SIG-M5 treated with dmso at 0.1 percent for 504 hours (cell line): Measurements from ENCODE around the gene HDLBP.

ENCODE experiments used
- DNase-seq: peaks from one replicate; lab custom pipeline; 2025; ENCODE audit not compliant: unreplicated experiment; lab: John Stamatoyannopoulos, UW

HDLBP gene

DNA sequence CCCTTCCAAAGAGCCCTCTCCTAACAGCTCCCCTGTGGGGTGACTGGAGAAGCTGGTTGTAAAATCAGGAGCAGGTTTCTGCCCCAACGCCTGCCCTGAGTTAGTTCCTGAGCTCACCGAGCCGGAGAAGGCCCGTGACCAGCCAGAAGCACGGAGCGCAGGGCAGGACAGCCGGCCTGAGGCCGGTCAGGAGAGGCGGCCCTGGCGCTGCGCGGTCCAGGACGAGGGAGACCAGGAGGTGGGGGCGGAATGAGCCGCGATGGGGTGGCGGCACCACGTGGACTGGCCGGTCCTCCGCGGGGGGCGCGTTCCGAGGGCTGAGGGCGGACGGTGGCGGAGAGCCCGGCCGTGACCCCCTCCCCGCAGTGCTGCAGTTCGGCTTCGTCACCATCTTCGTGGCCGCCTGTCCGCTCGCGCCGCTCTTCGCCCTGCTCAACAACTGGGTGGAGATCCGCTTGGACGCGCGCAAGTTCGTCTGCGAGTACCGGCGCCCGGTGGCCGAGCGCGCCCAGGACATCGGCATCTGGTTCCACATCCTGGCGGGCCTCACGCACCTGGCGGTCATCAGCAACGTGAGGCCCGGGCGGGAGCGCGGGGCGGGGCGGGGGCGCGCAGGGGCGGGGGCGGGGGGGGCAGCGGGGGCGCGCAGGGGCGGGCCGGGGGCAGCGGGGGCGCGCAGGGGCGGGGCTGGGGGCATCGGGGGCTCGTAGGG, 98.0 kb downstream of the HDLBP start:
- DNase-seq: peak; percentile 24

DNA sequence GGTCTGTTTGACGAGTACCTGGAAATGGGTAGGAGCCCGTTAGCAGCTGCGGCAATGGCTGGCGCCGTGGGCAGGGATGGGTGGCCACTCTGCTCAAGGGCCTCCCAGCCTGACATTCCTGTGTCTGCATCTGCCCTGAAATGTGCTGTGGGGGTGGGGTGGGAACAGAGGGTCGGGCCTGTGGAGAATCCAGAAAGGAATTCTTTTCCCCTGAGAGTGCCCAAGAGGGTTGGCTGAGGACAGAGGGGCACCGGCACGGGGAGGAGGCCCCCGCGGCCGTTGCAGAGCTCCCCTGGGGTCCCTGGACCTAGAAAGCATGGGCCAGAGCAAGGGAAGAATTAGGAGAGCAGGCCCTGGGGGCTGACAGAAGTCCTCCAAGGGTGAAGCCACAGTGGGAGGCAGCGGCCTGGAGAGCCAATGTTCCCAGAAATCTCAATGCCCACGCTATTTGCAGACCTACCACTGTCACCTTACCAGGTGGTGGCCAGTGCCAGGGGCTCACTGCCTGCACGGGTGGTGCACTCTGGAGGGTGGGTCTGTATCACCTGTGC, 99.2 kb downstream of the HDLBP start:
- no peak for DNase-seq

GRCh38 chr2:241215421-241215820, 100.1 kb downstream of the HDLBP start:
- no peak for DNase-seq

- no peak for DNase-seq
These were observed 100.7 kb downstream of the HDLBP start for GRCh38 chr2:241214766-241215165.

DNA sequence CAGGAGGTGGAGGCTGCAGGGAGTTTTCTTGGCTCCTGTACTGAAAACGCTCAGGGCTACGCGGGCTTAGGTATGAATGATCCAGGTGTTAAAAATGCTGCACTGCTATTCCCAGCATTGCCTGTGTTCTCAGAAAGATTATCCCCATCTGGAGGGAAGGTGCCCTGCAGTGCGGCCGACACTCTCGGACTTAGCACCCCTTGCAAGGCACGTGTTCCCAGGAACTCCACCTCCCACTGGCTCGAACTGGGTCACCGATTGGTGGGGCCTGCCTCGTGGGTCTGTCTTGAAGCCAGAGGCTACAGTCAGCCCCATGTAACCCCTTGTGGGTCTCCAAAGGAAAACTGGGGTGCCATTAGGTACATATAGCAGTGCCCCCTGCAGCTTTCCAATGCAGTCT, 101.3 kb downstream of the HDLBP start:
- no peak for DNase-seq

DNA sequence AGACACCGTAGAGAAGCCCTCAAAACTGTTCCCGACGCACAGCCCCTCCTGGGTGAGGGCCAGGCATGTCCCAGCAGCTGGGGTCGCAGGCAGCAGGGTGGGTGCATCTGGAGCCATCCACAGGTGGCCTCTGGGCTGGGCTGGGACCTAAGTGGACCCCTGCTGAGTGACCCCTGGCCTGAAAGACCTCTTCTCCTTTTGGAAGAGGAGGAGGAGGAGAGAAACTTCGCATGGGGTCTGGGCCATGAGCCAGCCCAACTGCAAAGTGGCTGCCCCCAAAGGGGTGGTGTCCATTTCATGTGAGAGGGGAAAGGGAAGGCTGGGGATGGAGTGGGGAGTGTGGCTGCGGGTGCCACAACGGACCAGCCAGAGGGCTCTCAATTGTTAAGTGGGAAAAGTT, 101.9 kb downstream of the HDLBP start:
- no peak for DNase-seq

DNA sequence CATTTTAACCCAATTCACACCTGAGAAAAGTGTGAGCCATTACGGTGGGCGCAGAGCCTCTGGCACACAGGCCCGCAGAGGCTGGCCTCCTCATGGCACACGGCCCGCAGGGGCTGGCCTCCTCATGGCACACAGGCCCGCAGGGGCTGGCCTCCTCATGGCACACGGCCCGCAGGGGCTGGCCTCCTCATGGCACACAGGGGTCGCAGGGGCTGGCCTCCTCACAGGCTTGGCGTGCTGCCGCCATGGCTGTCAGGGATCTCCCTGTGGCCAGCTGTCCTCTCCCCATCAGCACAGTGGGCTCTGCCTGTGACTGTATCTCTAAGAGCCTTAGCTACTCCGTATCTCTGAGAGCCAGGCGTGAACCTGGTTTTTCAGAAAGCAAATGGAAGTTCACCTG, 102.4 kb downstream of the HDLBP start:
- DNase-seq: no peak

DNA sequence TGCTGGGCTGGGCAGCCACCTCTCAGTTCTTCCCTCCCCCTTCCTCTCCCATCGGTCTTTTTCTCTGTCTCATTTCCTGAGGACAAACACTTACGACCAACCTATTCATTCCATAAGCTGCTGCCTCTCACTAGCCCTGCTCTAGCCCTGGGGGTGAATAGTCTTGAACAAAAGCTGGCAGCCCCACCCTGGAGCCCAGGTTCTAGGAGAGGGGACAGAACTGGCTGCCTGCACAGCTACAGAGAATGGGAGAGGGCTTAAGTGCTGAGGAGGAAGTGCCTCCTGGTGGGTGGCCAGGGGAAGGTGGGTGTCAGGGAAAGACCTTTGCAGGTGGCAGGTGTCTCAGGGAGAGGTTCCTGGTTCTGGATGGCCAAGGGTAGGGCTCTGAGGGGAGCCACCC, 104.2 kb downstream of the HDLBP start:
- no peak for DNase-seq

DNA sequence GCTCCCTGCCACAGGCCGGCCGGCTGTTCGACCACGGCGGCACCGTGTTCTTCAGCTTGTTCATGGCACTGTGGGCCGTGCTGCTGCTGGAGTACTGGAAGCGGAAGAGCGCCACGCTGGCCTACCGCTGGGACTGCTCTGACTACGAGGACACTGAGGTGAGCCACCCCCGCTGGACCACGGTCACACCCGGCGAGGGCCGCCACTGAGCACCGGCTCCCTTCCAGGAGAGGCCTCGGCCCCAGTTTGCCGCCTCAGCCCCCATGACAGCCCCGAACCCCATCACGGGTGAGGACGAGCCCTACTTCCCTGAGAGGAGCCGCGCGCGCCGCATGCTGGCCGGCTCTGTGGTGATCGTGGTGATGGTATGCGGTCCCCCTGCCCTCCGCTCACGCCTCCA, 106.2 kb downstream of the HDLBP start:
- no peak for DNase-seq

DNA sequence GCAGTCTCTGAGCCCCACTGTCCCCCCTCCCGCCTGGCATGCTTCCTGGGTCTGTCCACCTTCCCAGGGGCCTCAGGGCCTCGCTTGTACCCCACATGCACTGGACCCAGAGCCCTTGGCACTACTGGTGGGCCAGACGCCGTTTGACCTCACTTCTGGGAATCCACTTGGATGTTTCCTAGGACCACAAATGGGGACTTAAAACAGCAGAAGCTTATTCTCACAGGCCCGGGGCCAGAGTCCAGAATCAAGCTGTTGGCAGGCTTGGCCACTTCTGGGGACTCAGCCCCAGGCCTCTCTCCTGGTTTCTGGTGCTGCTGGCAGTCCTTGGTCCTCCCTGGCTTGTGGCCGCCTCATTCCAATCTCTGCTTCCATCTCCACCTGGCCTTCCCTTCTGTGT, 107.4 kb downstream of the HDLBP start:
- no peak for DNase-seq

GRCh38 chr2:241207641-241208040, 107.8 kb downstream of the HDLBP start:
- DNase-seq: no peak

DNA sequence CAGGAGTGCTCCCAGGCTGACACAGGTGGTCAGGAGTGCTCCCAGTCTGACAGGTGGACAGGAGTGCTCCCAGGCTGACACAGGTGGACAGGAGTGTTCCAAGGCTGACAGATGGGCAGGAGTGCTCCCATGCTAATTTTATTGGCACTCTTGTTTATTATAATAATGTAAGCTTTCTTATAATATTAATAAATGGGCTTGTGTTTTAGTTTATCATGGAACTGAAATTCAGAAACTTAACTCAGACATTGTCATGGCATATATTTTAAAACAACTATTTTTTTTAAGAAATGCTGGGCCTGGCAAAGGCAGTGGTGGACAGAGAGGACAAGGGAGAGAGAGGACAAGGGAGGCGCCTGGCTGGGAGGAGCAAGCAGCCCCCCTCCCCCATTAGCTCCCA, 108.3 kb downstream of the HDLBP start:
- DNase-seq: no peak

GRCh38 chr2:241205086-241205485, 110.4 kb downstream of the HDLBP start:
- no peak for DNase-seq

GRCh38 chr2:241204490-241204889, 111.0 kb downstream of the HDLBP start:
- DNase-seq: no peak

GRCh38 chr2:241204010-241204384, 111.5 kb downstream of the HDLBP start:
- DNase-seq: no peak

GRCh38 chr2:241203218-241204009, 112.1 kb downstream of the HDLBP start:
- no peak for DNase-seq

DNA sequence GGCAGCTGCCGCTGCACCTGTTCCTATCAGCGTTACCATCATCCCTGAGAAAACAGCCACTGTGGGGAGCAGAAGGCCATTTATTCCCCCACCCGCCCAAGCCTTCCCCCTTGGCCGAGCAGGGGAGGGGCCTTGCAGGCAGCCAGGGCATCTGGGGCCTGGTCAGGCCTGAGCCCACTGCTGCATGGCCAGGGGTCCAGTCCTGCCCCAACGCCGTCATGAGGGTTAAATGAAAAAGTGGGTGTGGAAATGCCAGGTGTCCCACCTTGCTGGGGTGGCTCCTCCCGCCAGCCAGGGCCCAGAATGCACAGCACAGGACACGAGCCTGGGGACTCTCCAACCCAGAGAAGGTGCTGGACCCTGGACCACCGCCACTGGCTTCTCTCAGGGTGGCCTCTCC, 112.8 kb downstream of the HDLBP start:
- DNase-seq: no peak

DNA sequence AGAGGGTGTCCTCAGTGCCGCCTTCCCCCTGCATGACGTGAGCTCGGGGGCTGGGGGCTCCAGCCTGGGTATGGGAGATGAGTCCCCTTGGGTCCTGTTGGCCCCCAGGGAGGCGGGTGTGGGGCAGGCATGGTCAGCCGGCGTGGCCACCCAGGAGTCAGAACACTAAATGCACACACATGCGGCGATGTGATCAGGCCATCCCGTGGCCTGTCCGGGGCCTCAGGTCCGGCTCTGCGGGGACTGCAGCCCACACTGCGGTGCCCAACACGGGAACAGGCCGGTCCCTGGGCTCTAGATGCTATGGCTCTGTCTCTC, 113.2 kb downstream of the HDLBP start:
- no peak for DNase-seq

- DNase-seq: no peak
These were observed 113.8 kb downstream of the HDLBP start for GRCh38 chr2:241201445-241202267.

DNA sequence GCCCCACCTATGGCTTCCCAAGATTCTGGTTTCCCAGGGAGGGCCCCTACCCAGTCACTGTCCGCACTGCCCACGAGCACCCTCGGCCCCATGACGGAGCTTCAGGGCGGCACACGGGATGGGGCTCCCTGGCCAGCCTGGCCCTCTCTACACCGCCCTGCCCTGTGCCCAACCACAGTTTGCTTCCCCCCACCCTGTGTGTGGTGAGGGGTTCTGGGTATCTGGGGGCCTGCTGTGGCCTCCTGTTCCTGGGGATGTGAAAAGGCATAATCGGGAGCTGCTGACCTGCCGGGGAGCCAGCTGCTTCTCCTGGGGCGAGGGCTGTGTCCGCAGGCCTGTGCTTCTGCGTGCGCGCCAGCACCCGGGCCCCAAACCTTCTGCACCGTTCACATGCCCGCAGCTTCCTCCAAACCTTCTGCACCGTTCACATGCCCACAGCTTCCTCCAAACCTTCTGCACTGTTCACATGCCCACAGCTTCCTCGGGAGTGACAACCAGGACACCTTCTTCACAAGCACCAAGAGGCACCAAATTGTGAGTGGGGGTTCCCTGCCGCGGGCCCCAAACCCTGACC, 114.6 kb downstream of the HDLBP start:
- DNase-seq: peak; percentile 10
